Vagina (tissue), 2 donors: ENCODE measurements around the gene BTAF1. TPM values are rescaled to one million over a fixed set of nuclear protein-coding genes. Genes with fewer than 3 reads are reported as not detected.

Experiments used
- DNase-seq, 2 donors: peaks; one replicate each; pipeline ENCODE4 v3.0.0-alpha.2; 2017; ENCODE audit errors: extremely low spot score in 2 of 2
- H3K27ac ChIP-seq: fragments of 200-600 bp; sonication (generic); one replicate; pipeline ENCODE4 v1.5.1; 2019
- H3K27me3 ChIP-seq: fragments of 200-600 bp; sonication (generic); one replicate; pipeline ENCODE4 v1.5.1; 2019
- H3K36me3 ChIP-seq, 2 donors: fragments of 200-600 bp; sonication (generic); one replicate each; pipeline ENCODE4 v1.5.1; 2017 to 2019
- H3K4me1 ChIP-seq: fragments of 200-600 bp; sonication (generic); one replicate; pipeline ENCODE4 v1.5.1; 2019
- H3K4me3 ChIP-seq, 2 donors: fragments of 200-600 bp; sonication (generic); 1 replicate in 1 of 2; 2 replicates in 1 of 2; pipeline ENCODE4 v1.5.1; 2016 to 2019
- H3K9me3 ChIP-seq: fragments of 200-600 bp; sonication (generic); one replicate; pipeline ENCODE4 v1.5.1; 2019
- POLR2A ChIP-seq, 2 donors: fragments of 450-650 bp; IDR thresholded peaks; one replicate each; pipeline ENCODE4 v1.6.1; 2017; ENCODE audit warnings: antibody characterized with exemption in 2 of 2, mild to moderate bottlenecking in 2 of 2, moderate library complexity in 2 of 2
- POLR2AphosphoS5 ChIP-seq, 2 donors: sonication (generic); formaldehyde crosslinking; IDR thresholded peaks; one replicate each; pipeline ENCODE4 v1.9.0; 2017; ENCODE audit warnings: antibody characterized with exemption in 2 of 2, mild to moderate bottlenecking in 2 of 2, low read depth in 1 of 2; ENCODE audit not compliant: insufficient read depth in 1 of 2
- intact Hi-C: fragments of 100-400 bp; cut with DNase I; formaldehyde crosslinking; loops from one replicate; pipeline ENCODE4 v1.15.1; 2023
- total RNA-seq: library from RNA; depleted of rRNA; stranded (reverse); fragments of >200 nt; gene quantifications from one replicate; pipeline ENCODE4 v1.2.3, GENCODE V29; 2016
- TF ChIP-seq, protein P1 (sequence below), 3 experiments: fragments of 450-650 bp in 2 of 3; fragments of 200-600 bp in 1 of 3; sonication (generic) in 1 of 3; IDR thresholded peaks; one replicate each; pipeline ENCODE4 v1.5.1; 2017 to 2019; ENCODE audit warnings: antibody characterized with exemption in 3 of 3, mild to moderate bottlenecking in 2 of 3, moderate library complexity in 2 of 3

Gene BTAF1
- total RNA-seq = 41.0 TPM

DNA sequence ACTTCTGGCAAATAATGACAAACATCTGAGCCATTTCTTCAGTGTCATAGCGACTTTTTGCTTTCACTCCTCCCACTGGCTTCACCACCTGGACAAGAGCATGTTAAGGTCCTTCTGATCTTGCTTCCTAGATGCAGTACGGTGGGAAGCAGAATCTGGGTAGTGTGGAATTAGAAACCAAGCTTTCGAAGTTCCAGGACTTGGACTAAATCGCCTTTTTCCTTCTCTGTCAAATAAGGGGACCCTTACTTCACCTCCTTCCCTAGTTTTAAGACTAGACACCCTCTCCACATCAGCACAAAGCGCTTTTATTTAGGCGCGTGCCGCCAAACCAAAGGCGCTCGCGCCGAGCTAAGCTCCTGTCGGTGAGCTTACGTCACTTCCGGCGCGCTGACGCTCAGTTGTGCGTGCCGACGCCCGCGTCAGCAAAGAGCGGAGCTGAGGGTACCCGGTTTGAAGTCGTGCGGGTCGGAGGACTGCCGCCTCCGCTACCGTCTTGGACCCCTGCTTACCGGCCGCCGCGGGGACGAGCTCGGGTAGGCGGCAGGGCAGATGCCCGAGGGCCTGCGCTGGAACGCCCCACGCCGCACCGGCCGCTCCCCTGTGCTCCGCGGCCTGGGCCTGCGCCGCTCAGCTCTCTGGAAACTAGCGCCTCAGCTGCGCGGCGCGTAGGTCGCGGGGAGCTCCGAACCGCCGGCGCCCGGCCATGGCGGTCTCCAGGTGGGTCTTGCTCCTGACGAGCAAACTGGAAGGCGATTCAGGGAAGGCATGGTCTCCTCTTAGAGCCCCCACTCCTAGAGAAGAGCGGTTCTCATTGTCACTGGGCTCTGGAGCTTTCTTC is at the start of gene BTAF1:
TSS of gene BTAF1 (plus strand) at position 400 of the 841 bp plus-strand sequence. CDS start at position 707, 307 bp downstream.
- H3K27me3 ChIP-seq = no peaks in the 10 kb centered on the region
- no peaks in the 10 kb centered on the region for H3K9me3 ChIP-seq
- DNase-seq = no peak
- TF ChIP-seq, protein P1, sequence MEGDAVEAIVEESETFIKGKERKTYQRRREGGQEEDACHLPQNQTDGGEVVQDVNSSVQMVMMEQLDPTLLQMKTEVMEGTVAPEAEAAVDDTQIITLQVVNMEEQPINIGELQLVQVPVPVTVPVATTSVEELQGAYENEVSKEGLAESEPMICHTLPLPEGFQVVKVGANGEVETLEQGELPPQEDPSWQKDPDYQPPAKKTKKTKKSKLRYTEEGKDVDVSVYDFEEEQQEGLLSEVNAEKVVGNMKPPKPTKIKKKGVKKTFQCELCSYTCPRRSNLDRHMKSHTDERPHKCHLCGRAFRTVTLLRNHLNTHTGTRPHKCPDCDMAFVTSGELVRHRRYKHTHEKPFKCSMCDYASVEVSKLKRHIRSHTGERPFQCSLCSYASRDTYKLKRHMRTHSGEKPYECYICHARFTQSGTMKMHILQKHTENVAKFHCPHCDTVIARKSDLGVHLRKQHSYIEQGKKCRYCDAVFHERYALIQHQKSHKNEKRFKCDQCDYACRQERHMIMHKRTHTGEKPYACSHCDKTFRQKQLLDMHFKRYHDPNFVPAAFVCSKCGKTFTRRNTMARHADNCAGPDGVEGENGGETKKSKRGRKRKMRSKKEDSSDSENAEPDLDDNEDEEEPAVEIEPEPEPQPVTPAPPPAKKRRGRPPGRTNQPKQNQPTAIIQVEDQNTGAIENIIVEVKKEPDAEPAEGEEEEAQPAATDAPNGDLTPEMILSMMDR (IDR thresholded peaks at IDR 0.05) = no peak
- peak; percentile 81 to 83 for TF ChIP-seq POLR2A (IDR thresholded peaks at IDR 0.05)
- peak; percentile 84 to 97 for TF ChIP-seq POLR2AphosphoS5 (IDR thresholded peaks at IDR 0.05; ENCODE audit: insufficient read depth in 1 of 2, low read depth in 1 of 2)
- peak within 1 kb of the TSS; percentile 96 for H3K27ac ChIP-seq
- intact Hi-C loops = no loop called here
- peak within 1 kb of the TSS; percentile 79 to 93 for H3K4me3 ChIP-seq
- H3K4me1 ChIP-seq = peaks cover 22% of the 10 kb centered on the region
- H3K36me3 ChIP-seq = no peaks in the 10 kb centered on the region

DNA sequence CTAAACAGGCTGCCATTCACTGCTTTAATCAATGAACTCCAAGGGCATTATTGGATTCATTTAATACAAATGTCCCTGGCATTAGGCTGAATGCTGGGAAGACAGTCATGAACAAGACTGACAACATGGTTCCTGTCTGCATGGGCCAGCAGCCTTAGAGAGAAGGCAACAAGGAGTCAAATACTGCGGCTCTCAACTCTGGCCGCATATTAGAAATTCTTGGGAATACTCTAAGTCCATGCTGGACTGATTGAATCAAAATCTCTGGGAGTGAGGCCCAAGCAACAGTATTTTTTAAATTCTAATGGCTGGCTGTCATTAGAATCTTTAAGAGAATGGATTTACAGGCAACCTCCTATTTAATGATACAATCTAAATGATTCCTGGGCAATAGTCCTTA is 48.4 kb upstream of the BTAF1 start:
- H3K36me3 ChIP-seq = no peaks in the 10 kb centered on the region
- no peak for TF ChIP-seq POLR2A (IDR thresholded peaks at IDR 0.05)
- TF ChIP-seq POLR2AphosphoS5 (IDR thresholded peaks at IDR 0.05; ENCODE audit: insufficient read depth in 1 of 2, low read depth in 1 of 2) = no peak
- TF ChIP-seq, protein P1 (IDR thresholded peaks at IDR 0.05) = no peak
- H3K4me3 ChIP-seq = no peak overlapping the region
- H3K4me1 ChIP-seq = no peaks in the 10 kb centered on the region
- H3K27me3 ChIP-seq = no peaks in the 10 kb centered on the region
- no peak for DNase-seq
- no peaks in the 10 kb centered on the region for H3K9me3 ChIP-seq
- H3K27ac ChIP-seq = no peak overlapping the region
- intact Hi-C loops = no loop called here

DNA sequence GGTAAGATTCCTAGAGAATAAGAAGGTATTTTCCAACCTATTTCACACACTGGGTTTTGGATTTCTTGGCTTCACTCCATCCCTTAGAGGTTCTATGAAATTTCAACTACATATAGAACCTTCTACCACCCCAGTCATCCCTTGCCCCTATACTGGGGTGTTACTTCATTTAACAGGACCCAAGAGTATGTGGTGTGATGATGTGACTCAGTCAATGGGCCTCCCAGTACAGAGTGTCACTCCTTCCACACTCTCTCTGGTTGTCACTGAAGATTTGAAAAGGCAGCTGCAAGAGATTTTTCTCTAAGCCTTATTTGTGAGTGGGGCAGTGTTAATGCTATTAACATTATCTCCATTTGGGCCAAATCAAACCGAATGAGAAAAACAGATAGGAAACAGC is 47.8 kb upstream of the BTAF1 start:
- no peaks in the 10 kb centered on the region for H3K36me3 ChIP-seq
- H3K9me3 ChIP-seq = no peaks in the 10 kb centered on the region
- TF ChIP-seq POLR2AphosphoS5 (IDR thresholded peaks at IDR 0.05; ENCODE audit: insufficient read depth in 1 of 2, low read depth in 1 of 2) = no peak
- TF ChIP-seq POLR2A (IDR thresholded peaks at IDR 0.05) = no peak
- TF ChIP-seq, protein P1 (IDR thresholded peaks at IDR 0.05) = no peak
- H3K27ac ChIP-seq = no peak overlapping the region
- DNase-seq = no peak
- H3K4me1 ChIP-seq = no peaks in the 10 kb centered on the region
- H3K4me3 ChIP-seq = no peak overlapping the region
- intact Hi-C loops = no loop called here
- H3K27me3 ChIP-seq = no peaks in the 10 kb centered on the region

DNA sequence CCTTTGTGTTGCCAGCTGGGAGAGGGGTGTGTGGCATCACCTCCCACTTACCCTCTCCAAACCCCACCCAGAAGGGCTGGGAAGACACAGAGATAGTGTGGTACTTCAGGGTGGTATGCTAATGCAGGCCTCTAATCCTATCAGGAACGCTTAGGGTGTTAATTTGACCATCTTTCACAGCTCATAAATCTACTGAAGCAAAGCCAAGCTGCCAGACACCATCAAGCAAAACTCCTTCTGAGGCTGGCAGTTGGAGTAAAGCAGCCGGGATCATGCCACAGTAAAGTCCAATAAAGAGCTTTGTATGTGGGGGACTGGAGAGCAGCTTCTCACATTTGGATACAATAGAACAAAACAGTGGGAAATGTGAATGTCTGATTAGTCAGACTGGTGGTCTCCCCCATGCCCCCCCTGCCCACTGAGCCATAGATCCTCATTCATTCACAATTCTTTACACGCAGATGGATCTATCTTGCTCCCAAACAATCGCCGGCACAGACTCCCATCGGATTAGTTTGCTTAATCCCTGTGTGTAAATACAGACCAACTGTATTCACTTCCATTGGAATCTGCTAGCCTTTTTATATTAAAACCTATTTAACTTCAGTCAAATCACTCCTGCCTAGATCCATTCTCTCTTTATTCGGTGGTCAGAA is 43.9 kb upstream of the BTAF1 start:
- intact Hi-C loops = no loop called here
- Histone ChIP-seq H3K36me3 (no peaks in the 10 kb centered on the region), H3K27me3 (no peaks in the 10 kb centered on the region), H3K9me3 (no peaks in the 10 kb centered on the region), H3K4me1 (peaks cover 17% of the 10 kb centered on the region), H3K4me3 (no peak overlapping the region), H3K27ac (no peak overlapping the region)
- no peak for DNase-seq
- TF ChIP-seq POLR2AphosphoS5 (IDR thresholded peaks at IDR 0.05; ENCODE audit: insufficient read depth in 1 of 2, low read depth in 1 of 2) (no peak), POLR2A (IDR thresholded peaks at IDR 0.05) (no peak)
- TF ChIP-seq, protein P1 (IDR thresholded peaks at IDR 0.05) = no peak

DNA sequence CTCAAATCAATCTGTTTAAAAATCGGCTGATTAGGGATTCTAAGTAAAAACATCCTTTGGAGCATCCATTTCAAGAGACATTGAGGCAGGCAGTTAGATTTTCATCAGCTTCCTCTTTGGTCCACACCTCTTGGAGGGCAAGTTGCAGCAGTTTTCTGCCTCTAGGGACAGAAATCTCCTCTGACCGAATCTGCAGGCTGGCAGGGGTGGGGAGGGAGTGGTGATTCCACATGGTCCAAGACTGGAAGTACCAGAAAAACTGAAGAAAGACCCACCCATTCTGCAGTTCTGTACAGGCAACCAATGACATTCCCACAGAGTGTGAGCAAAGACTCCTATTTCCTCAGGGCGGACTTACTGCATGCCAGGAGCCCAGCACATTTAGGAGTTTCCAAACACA is 43.3 kb upstream of the BTAF1 start:
- H3K27ac ChIP-seq = no peak overlapping the region
- intact Hi-C loops = no loop called here

More for the DNA sequence above, 43.3 kb upstream of the BTAF1 start:
- Histone ChIP-seq H3K36me3 (no peaks in the 10 kb centered on the region), H3K9me3 (no peaks in the 10 kb centered on the region), H3K4me3 (no peak overlapping the region), H3K4me1 (peaks cover 17% of the 10 kb centered on the region), H3K27me3 (no peaks in the 10 kb centered on the region)
- TF ChIP-seq, protein P1 (IDR thresholded peaks at IDR 0.05) = no peak
- TF ChIP-seq POLR2A (IDR thresholded peaks at IDR 0.05) (no peak), POLR2AphosphoS5 (IDR thresholded peaks at IDR 0.05; ENCODE audit: insufficient read depth in 1 of 2, low read depth in 1 of 2) (no peak)
- no peak for DNase-seq
